ENCODE data around the gene PIRT.

The PIRT gene

GRCh38 chr17:10789694-10790271 is 48.1 kb downstream of the PIRT start (continued):
- no peak for TF ChIP-seq ZIC2 (tag by site-specific recombination; IDR thresholded peaks at IDR 0.05)

GRCh38 chr17:10787306-10788045 is 50.4 kb downstream of the PIRT start:
- Histone ChIP-seq H3K4me1 (ENCODE audit: control insufficient read depth, insufficient read depth, low read length) (no peaks in the 10 kb centered on the region), H3K9me3 (ENCODE audit: control insufficient read depth, insufficient read depth, low read depth, low read length) (no peaks in the 10 kb centered on the region), H3K4me3 (ENCODE audit: low read depth, low read length) (no peak overlapping the region), H3K27ac (ENCODE audit: extremely low read depth, low read depth, low read length) (no peak overlapping the region), H3K36me3 (ENCODE audit: control insufficient read depth in 2 of 2, insufficient read depth in 1 of 2, low read length in 2 of 2) (no peaks in the 10 kb centered on the region)
- CTCF ChIA-PET, result interaction anchor here (0.6 to 0.8 kb wide), 2 partner anchors 14 to 531 kb away, joined by 3 to 6 read pairs; no protein-coding TSS in a partner anchor
- POLR2A ChIA-PET, result no interaction called here
- TF ChIP-seq ZNF335 (tag by site-specific recombination; conservative IDR thresholded peaks at IDR 0.05), result no peak
- TF ChIP-seq ZNF37A (tag by site-specific recombination; IDR thresholded peaks at IDR 0.05), result no peak
- TF ChIP-seq HIC1 (tag by site-specific recombination; IDR thresholded peaks at IDR 0.05), result no peak
- TF ChIP-seq ZSCAN30 (tag by site-specific recombination; IDR thresholded peaks at IDR 0.05), result no peak
- TF ChIP-seq SALL2 (tag by site-specific recombination; IDR thresholded peaks at IDR 0.05; ENCODE audit: borderline replicate concordance), result no peak
- no peak for TF ChIP-seq ZNF624 (tag by site-specific recombination; IDR thresholded peaks at IDR 0.05)
- TF ChIP-seq ZNF24 (tag by site-specific recombination; IDR thresholded peaks at IDR 0.05), result no peak
- TF ChIP-seq ZFP3 (tag by site-specific recombination; IDR thresholded peaks at IDR 0.05; ENCODE audit: low read depth), result no peak
- TF ChIP-seq ZNF830 (tag by site-specific recombination; IDR thresholded peaks at IDR 0.05; ENCODE audit: low read depth), result no peak
- no peak for TF ChIP-seq HOXD13 (CRISPR knock-in tag; IDR thresholded peaks at IDR 0.05; ENCODE audit: borderline replicate concordance)
- TF ChIP-seq ZNF324 (tag by site-specific recombination; IDR thresholded peaks at IDR 0.05), result no peak
- no peak for TF ChIP-seq ATF2 (tag by site-specific recombination; IDR thresholded peaks at IDR 0.05; ENCODE audit: low read depth)
- no peak for TF ChIP-seq ZFP69B (tag by site-specific recombination; IDR thresholded peaks at IDR 0.05)
- TF ChIP-seq ZNF398 (tag by site-specific recombination; IDR thresholded peaks at IDR 0.05), result no peak
- TF ChIP-seq ZNF530 (tag by site-specific recombination; IDR thresholded peaks at IDR 0.05; ENCODE audit: low read depth), result no peak
- TF ChIP-seq GLI2 (tag by site-specific recombination; IDR thresholded peaks at IDR 0.05; ENCODE audit: borderline replicate concordance, low read depth), result no peak
- TF ChIP-seq ZNF266 (tag by site-specific recombination; IDR thresholded peaks at IDR 0.05; ENCODE audit: low read depth), result no peak
- no peak for TF ChIP-seq ZNF311 (tag by site-specific recombination; IDR thresholded peaks at IDR 0.05; ENCODE audit: borderline replicate concordance)
- TF ChIP-seq PBX3 (CRISPR knock-in tag; IDR thresholded peaks at IDR 0.05), result no peak
- no peak for TF ChIP-seq ZBTB48 (tag by site-specific recombination; IDR thresholded peaks at IDR 0.05)
